ENCODE measurements around the gene LAMA5.

DNA sequence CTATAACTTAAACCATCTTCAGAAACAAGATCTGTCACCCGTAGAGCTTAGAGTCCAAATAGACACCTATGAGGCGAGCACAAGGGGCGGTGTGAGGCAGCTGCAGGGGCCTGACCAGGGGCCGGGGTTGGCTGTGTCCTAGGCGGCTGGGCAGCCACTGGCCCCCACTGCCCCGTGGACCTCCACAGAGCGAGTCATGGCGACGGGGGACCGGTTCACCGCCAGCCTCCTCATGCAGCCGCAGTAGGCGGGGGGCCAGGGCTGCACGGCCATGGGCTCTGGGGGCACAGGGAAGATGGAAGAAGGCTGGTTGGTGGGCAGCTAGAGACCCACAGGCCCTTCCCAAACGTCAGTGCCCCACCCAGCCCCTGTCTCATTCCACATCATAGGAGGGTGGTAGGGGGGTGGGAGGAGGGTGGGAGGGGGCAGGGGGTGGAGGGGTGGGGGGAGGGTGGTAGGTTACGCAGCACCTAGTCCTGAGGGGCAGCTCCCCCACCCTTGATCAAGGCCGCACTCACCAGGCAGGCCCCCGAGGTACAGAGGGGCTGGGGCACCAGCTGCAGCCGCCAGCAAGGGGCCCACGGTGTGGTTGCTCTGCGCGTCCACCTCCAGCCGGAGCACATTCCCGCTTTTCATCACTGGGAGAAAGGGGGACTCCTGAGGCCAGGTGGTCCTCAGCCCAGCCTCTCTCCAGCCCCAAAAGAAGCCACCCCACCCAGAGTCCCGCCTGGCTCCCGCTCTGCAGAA is 57.7 kb downstream of the LAMA5 start:
- TF ChIP-seq EZH2 (IDR thresholded peaks at IDR 0.05; ENCODE audit: borderline replicate concordance, low read depth, low read length, severe bottlenecking), result no peak
- TF ChIP-seq, protein P1, sequence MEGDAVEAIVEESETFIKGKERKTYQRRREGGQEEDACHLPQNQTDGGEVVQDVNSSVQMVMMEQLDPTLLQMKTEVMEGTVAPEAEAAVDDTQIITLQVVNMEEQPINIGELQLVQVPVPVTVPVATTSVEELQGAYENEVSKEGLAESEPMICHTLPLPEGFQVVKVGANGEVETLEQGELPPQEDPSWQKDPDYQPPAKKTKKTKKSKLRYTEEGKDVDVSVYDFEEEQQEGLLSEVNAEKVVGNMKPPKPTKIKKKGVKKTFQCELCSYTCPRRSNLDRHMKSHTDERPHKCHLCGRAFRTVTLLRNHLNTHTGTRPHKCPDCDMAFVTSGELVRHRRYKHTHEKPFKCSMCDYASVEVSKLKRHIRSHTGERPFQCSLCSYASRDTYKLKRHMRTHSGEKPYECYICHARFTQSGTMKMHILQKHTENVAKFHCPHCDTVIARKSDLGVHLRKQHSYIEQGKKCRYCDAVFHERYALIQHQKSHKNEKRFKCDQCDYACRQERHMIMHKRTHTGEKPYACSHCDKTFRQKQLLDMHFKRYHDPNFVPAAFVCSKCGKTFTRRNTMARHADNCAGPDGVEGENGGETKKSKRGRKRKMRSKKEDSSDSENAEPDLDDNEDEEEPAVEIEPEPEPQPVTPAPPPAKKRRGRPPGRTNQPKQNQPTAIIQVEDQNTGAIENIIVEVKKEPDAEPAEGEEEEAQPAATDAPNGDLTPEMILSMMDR (IDR thresholded peaks at IDR 0.05; ENCODE audit: borderline replicate concordance, extremely low read depth, low read length, poor library complexity, severe bottlenecking), result no peak
